Right ventricle myocardium superior (tissue), 1 donor: ENCODE results near the gene PACC1. TPM values are rescaled to one million over a fixed set of nuclear protein-coding genes. Genes with fewer than 3 reads are reported as not detected.
"Not testable (repeated sequence)": the region's sequence is repeated elsewhere in the genome, so short reads cannot be mapped to it uniquely, and the experiment has no call there.

ENCODE experiments used
- ATAC-seq: fragments of 200-7000 bp; cut with Tn5 transposase; one replicate; pipeline ENCODE4 v1.9.1; 2020; ENCODE audit warnings: mild to moderate bottlenecking; ENCODE audit not compliant: poor library complexity
- DNase-seq: peaks from one replicate; pipeline ENCODE4 v3.0.0-alpha.2; 2020
- intact Hi-C: fragments of 100-400 bp; cut with DNase I; formaldehyde crosslinking; loops from one replicate; pipeline ENCODE4 v1.11.2; 2022
- total RNA-seq: library from RNA; stranded (reverse); fragmentation: NEBNext Ultra II Directional; extraction: Animal tissue kit (Norgen Biotek cat#: 25700); gene quantifications from one replicate; pipeline ENCODE4 v1.2.1, GENCODE V29; 2021
- donor health status: DM: no; HTN: yes; CAD: no; lungs with severe emphysema.

Gene PACC1
- total RNA-seq, 1 donor from 2014 or later = 2.2 TPM

DNA sequence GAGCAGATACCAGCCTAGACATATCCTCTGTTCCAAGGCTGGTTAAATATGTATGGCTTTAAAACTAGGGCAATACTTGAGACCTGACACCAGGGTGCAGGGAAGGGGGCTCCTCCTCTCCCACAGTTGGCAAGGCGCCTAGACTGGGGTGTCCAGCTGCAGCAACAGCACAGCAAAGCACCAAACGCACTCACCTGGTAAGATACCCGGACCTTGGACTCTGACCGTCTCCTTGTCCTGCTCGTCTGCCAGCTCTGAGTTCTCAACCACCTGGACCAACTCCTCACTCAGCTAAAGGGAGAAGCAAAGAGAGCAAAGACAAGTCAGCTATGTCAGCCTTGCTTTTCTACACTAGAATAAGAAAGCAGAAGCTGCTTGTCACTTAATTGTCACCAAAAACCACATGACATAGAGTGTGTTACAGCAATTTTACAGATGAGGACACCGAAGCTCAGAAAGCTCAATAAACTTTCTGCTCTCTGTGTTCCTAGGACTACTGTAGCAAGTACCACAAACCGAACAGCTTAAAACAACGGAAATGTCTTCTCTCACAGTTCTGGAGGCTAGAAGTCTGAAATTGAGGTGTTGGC, 4.4 kb downstream of the PACC1 start:
- ATAC-seq = no peak
- no peak for DNase-seq
- intact Hi-C loops = no loop called here

DNA sequence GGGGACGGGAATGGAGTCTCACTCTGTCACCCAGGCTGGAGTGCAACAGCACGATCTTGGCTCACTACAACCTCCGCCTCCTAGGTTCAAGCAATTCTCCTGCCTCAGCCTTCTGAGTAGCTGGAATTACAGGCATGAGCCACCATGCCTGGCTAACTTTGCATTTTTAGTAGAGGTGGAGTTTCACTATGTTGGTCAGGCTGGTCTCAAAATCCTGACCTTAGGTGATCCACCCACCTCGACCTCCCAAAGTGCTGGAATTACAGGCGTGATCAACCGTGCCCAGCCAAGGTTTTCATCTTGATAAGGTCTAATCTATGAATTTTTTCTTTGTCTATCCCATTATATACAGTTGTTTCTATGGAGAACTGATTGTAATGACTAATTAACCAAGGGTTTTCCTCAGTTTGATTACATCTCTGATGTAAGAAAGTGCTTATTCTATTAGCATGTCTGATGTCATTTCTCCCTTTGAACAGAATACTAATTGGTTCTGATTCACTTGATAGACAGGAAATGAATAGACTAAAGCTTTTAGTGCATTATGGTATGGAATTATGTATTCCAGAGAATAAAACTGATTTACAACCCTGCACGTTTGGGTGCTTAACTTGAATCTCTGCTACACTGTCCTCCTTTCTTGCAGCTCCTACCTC, 11.9 kb downstream of the PACC1 start:
- DNase-seq (no peak), ATAC-seq (no peak)
- intact Hi-C loops = no loop called here

DNA sequence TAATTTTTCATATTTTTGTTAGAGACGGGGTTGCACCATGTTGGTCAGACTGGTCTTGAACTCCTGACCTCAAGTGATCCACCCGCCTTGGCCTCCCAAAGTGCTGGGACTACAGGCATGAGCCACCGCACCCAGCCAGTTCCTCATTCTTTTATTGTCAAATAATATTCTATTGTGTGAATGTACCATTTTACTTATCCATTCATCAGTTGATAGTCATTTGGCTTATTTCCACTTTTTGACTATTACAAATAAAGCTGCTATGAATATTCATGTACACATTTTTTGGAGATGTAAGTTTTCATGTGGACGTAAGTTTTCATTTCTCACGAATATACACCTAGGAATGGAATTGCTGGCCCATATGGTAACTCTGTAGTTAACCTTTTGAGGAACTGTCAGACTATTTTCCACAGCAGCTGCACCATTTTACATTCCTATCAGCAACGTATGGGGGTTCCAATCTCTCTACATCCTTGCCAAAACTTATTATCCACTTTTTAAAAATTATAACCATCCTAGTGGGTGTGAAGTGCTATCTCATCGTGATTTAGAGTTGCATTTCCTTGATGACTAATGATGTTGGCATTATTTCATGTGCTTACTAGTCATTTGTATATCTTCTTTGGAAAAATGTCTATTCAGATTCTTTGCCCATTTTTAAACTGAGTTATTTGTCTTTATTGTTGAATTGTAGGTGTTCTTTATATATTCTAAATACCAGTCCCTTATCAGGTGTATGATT, 12.7 kb downstream of the PACC1 start:
- ATAC-seq (no peak), DNase-seq (no peak)
- intact Hi-C loops = no loop called here

DNA sequence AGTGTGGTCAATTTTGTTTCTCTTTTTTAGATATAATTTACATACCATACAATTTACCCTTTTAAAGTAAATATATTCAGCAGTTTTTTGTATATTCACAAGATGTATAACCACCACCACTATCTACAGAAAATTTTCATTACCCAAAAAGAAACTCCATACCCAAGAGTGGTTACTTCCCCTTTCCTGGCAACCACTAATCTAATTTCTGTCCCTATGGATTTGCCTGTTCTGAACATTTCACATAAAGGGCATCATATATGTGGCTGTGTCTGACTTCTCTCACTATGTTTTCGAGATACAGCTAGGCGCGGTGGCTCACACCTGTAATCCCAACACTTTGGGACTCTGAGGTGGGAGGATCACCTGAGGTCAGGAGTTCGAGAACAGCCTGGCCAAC, 13.6 kb downstream of the PACC1 start:
- ATAC-seq = no peak
- intact Hi-C loops = no loop called here
- DNase-seq = no peak

DNA sequence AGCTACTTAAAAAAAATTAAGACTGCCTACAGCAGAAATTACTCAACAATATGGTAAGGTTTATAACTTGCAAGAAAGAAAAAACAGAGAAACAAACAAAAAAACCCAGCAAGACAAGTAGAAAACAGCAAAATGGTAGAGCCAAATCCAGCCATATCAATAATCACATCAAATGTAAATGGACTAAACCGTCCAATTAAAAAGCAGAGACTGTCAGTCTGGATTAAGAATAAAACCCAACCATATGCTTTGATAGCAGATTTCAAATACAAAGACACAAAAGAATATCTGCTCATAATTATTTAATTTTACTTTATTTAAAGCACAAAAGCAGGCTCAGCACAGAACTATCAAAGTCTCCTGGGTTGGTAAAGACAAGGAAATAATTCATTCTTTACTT, 17.5 kb downstream of the PACC1 start:
- DNase-seq (no peak), ATAC-seq (no peak)
- intact Hi-C loops = no loop called here

DNA sequence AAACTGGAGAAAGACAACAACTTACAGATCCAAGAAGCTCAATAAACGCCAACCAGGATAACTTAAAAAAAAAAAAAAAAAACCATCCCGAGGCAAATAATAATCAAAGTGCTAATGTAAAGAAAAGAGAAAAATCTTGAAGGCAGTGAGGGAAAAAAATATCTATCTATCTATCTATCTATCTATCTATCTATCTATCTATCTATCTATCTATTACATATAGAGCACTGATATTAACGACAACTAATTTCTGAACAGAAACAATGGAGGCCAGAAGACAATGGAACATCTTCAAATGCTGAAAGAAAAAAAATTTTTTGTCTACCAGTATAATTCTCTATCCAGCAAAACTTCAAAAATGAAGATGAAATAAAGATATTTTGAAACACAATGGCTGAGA, 18.0 kb downstream of the PACC1 start:
- no peak for ATAC-seq
- no peak for DNase-seq
- intact Hi-C loops = no loop called here

DNA sequence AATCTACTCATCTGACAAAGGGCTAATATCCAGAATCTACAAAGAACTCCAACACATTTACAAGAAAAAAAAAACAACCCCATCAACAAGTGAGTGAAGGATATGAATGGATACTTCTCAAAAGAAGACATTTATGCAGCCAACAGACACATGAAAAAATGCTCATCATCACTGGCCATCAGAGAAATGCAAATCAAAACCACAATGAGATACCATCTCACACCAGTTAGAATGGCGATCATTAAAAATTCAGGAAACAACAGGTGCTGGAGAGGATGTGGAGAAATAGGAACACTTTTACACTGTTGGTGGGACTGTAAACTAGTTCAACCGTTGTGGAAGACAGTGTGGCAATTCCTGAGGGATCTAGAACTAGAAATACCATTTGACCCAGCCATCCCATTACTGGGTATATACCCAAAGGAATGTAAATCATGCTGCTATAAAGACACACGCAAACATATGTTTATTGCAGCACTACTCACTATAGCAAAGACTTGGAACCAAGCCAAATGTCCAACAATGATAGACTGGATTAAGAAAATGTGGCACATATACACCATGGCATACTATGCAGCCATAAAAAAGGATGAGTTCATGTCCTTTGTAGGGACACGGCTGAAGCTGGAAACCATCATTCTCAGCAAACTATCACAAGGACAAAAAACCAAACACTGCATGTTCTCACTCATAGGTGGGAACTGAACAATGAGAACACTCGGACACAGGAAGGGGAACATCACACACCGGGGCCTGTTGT, 18.8 kb downstream of the PACC1 start:
- DNase-seq, intact Hi-C loops, ATAC-seq: not testable (repeated sequence)

DNA sequence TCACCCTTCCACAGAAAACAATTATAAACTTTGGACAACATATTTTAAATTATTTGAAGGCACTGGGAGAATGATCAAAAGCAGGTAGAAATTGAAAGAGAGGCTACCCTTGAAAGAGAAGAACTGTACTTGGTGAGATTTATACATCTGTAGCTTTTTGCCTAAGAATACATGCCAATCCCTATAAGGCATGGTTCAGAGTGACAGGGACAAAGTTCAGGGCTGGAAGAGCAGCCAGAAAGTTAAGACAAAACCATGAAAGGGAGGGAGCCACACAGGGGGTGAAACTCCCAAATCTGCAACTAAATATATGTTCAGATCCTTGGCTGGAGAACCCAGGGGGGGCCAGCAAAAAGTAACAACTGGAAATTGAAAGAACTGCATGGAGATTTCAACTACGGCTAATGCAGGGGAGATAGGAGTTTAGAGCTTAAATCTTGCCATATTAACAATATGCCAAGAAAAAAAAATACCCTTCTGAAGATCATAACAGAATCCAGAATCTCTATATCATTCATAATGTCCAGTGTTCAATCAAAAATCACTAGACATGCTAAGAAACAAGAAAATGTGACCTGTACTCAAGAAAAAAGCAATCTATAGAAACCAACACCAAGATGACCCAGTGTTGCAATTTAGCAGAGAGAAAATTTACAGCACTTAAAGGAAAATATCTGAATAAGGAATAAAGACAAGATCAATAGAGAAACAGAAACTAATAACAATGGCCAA, 25.5 kb downstream of the PACC1 start:
- no peak for DNase-seq
- intact Hi-C loops = no loop called here
- ATAC-seq = no peak

DNA sequence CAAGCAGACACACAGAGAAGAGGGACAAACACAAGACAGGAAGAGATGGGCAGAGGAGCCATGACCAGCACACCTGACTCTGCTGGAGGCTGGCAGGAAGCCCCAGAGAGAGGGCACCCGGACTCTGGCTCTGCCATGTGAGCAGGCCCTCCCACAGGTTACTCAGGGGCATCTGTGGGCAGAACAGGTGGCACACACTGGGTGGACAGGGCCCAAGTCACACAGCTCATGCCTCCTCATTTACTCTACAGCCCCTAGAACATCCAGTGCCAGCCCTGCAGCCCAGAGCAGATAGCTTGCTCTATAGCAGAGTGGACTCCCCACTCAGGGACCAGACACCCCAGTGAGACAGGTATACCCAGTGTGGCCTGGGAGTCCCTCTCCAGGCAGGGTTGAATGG, 28.7 kb downstream of the PACC1 start:
- DNase-seq (no peak), ATAC-seq (no peak)
- intact Hi-C loops = no loop called here

DNA sequence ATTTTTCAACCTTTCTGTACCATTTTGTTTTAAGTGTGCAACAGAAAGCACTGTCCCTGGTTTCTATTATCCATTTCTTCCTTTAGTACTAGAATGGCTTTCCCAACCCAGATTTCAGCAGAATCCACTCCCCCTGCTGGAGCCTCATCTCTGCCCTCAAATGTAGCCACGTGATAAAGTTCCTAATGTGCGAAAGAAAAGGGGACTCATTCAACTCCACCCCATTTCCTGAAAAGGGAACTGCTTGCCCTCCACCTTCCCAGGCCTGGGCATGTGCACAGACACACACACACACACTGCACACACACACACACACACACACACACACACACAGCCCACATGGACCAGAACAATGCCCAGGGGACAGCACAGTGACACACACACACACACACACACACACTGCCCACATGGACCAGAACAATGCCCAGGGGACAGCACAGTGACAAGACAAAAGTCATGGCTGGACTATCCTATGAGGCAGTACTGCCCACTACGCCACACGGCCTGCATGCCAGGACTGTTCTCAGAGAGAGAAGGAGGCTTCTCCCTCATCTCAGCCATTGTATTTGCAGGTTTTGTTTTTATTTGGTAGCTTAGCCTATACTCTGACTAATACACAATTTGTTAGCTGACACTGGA, 33.2 kb downstream of the PACC1 start:
- no peak for DNase-seq
- no peak for ATAC-seq
- intact Hi-C loops = no loop called here

DNA sequence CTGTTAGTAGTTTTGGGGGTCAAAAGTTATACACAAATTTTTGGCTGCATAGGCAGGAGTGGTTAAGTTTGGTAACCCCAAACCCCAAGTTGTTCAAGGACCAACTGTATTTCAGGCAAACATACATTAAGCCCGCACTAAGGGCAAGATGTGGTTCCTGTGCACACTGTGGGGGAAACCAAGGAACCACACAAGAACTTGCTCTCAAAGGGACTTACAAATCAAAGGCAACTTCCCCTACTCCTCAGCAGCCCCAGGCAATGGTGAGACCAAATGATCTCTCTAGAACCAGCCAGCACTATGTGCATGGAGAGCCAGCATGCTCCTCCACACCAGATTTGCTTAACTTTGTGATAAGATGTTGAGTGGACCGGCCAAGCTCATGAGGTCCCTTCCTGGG, 35.3 kb downstream of the PACC1 start:
- intact Hi-C loops = no loop called here
- ATAC-seq = no peak
- no peak for DNase-seq

DNA sequence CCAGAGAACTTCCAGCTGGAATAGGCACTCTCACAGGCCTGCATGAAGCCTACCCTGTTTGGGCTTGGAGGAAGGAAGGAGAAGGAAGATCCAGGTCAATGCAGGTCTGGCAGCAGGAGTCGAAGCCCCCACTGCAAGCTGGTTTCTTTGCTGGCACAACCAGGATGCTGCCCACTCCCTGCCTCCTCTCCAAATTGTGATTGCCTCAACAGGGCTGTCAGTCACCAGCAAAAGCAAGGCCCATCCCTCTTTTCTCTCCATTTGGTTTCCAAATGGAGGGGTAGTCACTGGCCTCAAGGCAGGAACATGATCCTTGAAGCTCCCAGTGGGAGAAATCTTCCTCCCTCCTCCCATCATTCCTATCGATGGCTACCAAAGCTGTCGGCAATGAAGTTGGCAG, 37.0 kb downstream of the PACC1 start:
- intact Hi-C loops = no loop called here
- DNase-seq = no peak
- ATAC-seq = no peak

DNA sequence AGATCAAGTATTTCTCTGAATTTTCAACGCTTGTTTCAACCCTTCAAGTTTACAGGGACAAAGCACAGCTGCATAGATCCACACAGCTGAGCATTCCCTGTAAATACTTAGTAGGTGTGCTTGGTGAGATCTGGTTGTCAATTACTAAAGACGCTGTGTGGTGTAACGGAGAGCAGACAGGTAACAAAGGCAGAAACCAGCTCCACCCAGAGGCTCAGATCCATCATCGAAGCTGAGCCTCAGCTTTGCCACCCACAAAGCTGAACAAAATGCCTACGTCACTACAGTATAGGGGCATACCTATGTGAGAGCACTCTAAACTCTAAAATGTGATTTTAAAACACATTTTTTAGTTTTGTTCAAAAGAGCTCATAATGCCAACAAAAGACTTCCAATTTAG, 38.7 kb downstream of the PACC1 start:
- intact Hi-C loops = no loop called here
- DNase-seq (no peak), ATAC-seq (no peak)

DNA sequence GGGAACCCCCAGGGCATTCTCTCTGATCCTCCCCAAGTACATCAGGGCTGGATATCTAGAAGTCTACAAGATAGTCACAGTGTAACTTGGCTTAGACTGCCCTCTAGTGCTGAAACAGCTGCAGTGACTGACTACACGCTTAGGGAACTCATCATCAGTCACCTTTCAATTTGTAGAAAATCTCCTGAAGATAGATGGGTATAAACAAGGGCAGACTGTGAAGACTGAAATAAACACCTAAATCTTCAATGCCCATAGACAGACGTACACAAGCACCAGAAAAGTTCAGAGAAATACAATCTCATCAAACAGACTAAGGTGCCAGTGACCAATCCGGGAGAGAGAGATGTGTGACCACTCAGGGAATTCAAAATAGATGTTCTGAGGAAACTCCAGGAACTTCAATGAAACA, 46.6 kb downstream of the PACC1 start:
- intact Hi-C loops = loop anchor here (5.0 kb wide), 2 partner anchors 84 to 296 kb away; no protein-coding TSS in a partner anchor
- DNase-seq (no peak), ATAC-seq (peak; percentile 76)

DNA sequence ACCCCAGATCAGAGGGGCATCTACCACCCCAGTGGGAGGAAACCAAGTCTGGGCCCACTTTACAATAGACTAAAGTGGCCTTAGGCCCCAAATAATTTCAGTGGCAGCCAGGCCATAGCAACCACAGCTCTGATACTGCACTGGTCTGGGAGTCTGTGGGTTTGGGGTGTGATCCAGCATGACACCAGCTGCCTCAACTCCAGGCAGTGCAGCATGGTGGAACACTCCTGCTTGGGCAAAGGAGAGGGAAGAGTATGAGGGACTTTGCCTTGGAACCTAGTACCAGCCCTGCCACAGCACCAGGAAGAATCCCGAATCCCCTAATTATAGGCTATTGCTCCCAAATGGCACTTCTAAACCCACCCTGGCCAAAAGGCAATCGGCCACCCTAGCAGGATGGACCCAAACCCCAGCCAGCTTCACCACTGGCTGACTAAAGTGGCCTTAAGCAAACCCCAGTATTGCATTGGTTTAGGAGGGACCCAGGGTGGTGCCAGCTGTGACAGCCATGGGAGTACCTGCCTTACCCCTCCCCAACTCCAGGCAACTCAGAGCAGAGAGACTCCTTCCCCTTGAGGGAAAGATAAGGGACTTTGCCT, 47.1 kb downstream of the PACC1 start:
- intact Hi-C loops = loop anchor here (5.0 kb wide), 2 partner anchors 85 to 295 kb away; no protein-coding TSS in a partner anchor
- DNase-seq (no peak), ATAC-seq (peak; percentile 7)

DNA sequence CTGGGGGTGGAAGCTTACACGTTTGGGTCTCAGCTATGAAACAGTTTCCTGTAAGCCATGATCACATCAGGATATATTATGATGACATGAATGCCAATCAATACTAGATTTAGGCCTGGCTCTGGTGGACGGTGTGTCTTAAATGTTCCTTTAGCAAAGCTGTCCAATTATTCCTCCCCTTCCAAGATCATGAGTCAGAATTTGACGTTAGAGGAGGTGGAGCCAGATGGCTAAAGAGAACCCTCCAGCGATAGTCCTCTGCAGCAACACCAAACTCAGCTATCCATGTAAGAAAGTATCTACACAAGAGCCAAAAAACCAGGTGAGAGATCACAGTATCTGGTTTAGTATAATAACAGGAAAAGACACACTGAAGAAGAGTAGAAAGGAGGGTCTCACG, 47.8 kb downstream of the PACC1 start:
- intact Hi-C loops = loop anchor here (5.0 kb wide), 2 partner anchors 85 to 295 kb away; no protein-coding TSS in a partner anchor
- DNase-seq (no peak), ATAC-seq (no peak)

DNA sequence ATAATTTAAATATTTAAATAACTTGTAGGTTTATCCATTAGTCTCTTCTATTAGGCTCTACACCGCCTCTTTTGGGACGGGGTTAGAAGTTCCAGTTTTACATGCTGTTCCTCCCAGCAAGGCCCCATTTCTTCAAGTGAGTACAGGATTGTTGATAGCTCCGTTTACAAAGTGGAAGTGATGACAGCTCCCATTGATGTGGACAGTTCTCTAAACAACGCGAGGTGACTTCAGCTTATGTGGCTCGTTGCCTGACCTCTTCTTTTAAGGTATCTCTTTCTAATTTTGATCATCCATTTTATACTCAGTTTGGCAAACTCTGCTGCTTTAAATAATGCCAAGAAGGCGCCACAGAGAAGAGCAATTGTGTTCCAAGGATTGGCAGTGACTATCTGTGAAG, 49.7 kb downstream of the PACC1 start:
- ATAC-seq (peak; percentile 83), DNase-seq (no peak)
- intact Hi-C loops = loop anchor here (5.0 kb wide), 2 partner anchors 87 to 293 kb away; no protein-coding TSS in a partner anchor
